Mesodermal cell (in vitro differentiated cells): Measurements from ENCODE around the gene PKP3.
"Not testable (repeated sequence)": the region's sequence is repeated elsewhere in the genome, so short reads cannot be mapped to it uniquely, and the experiment has no call there.

Experiments used
- H3K27ac ChIP-seq: 2 replicates; pipeline ENCODE4 v1.7.0; 2013; ENCODE audit warnings: mild to moderate bottlenecking, low read depth, low read length, moderate library complexity; ENCODE audit not compliant: severe bottlenecking
- H3K36me3 ChIP-seq: 2 replicates; pipeline ENCODE4 v1.7.1; 2013; ENCODE audit warnings: mild to moderate bottlenecking, low read length, moderate library complexity; ENCODE audit not compliant: control insufficient read depth, insufficient read depth
- H3K4me1 ChIP-seq: one replicate; pipeline ENCODE4 v1.7.1; 2013; ENCODE audit warnings: mild to moderate bottlenecking, low read length; ENCODE audit not compliant: insufficient read depth, control insufficient read depth, poor library complexity, severe bottlenecking
- H3K4me3 ChIP-seq: 2 replicates; pipeline ENCODE4 v1.7.0; 2013; ENCODE audit warnings: low read length, control low read depth, mild to moderate bottlenecking; ENCODE audit not compliant: insufficient read depth, poor library complexity, severe bottlenecking; ENCODE audit errors: extremely low read depth
- H3K9me3 ChIP-seq: 2 replicates; pipeline ENCODE4 v1.7.1; 2013; ENCODE audit warnings: mild to moderate bottlenecking, low read length, moderate library complexity; ENCODE audit not compliant: control insufficient read depth
- WGBS, 2 experiments: methylation state at CpG; one replicate each; pipeline ENCODE4 v1.1.5; 2013; ENCODE audit warnings: missing lambda C conversion rate in 2 of 2; ENCODE audit not compliant: insufficient coverage in 2 of 2; 5-methylcytosine and 5-hydroxymethylcytosine counted together

Gene PKP3

DNA sequence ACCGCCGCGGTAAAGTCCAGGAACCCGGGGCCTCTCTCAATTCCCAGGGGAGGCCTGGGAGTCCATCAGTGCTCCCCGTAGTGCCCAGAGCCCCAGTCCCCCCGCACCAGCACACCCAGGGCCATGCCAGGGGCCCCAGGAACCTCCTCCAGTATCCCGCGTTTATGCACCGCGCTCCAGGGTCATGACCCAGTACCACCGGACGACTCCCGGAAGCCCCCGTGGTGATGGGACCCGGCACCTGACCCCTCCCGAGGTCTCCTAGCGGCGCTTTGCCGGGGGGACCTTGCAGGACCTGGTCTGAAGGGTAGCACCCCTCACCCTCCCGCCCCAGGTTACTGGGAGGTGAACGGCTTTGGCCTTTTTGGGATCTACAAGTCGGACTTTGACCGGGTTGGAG is 13.5 kb upstream of the PKP3 start:
- H3K27ac ChIP-seq: no peak overlapping the region

DNA sequence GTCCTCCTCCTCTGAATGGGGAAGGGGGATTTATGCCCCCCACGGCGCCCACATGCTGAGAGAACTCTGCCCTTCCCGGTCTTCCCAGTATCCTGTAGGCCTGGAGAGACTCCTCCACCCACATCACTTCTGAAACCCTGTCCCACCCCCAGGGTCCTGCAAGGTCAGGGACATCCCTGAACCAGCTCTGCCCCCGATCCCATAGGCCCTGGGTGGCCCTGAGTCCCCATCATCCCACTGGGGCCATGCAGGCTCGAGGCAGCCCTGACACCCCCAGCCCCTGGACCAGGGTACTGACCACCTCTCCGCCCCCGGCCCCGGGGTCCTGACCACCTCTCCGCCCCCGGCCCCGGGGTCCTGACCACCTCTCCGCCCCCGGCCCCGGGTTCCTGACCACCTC is 13.0 kb upstream of the PKP3 start:
- Histone ChIP-seq H3K27ac (no peak overlapping the region), H3K36me3 (peaks cover 27% of the 10 kb centered on the region)

More for the DNA sequence above, 13.5 kb upstream of the PKP3 start:
- Histone ChIP-seq H3K4me3 (no peak overlapping the region), H3K9me3 (no peaks in the 10 kb centered on the region), H3K4me1 (no peaks in the 10 kb centered on the region), H3K36me3 (peaks cover 30% of the 10 kb centered on the region)
- WGBS, 2 experiments: 94 to 96% methylated on average over 22 to 23 of the region's 23 CpGs

DNA sequence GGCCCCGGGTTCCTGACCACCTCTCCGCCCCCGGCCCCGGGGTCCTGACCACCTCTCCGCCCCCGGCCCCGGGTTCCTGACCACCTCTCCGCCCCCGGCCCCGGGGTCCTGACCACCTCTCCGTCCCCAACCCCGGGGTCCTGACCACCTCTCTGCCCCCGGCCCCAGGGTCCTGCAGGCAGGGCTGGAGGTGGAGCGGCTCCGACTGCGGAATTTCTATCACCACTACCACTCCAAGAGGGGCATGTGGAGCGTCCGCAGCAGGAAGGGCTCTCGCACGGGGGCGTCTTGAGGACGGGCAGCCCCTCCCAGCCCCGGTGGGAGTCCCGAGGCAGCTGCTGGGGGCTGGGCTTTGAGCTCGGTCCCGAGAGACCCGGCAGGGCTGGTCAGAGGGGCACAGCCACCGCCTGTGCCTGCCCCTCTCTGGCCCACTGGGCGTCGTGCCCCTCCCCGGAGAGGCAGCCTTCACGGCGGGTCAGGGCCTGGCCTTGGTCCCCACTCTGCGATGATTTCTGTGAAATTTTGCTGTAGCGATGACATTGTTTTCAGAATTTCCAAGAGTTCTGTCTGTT is 12.4 kb upstream of the PKP3 start:
- no peaks in the 10 kb centered on the region for H3K4me1 ChIP-seq

More for the DNA sequence above, 13.0 kb upstream of the PKP3 start:
- Histone ChIP-seq H3K4me1 (no peaks in the 10 kb centered on the region), H3K9me3 (no peaks in the 10 kb centered on the region), H3K4me3 (no peak overlapping the region)
- 100% methylated on average over 1 of the region's 14 CpGs; no CpG with 5 or more reads in 1 of the 2 experiments for WGBS, 2 experiments

DNA sequence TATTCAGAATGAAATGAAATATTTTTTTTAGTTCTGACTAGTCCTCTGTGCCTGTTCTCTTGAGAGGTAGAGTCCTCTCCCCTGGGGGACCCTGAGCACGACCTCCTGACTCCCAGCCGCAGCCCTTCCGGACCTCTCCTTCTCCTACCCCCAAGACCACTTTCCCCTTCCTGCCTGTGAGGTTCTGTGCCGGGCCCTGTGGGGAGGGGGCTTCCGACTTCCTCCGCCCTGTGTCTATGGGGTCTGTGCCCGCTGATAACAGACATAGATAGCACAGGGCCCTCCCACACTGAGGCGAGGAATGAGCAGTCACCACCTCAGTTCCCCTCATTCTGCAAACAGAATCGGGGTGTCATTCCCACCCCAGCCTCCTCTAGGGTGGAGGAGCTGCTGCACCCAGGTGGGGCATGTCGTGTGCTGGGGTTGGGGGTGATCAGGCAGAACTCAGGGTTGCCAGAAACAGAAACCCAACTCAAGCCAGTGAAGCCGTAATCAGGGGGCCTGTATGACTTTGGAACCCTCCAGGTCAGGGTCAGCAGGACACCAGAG is 11.9 kb upstream of the PKP3 start:
- Histone ChIP-seq H3K9me3 (no peaks in the 10 kb centered on the region), H3K36me3 (peaks cover 27% of the 10 kb centered on the region), H3K4me1 (no peaks in the 10 kb centered on the region), H3K27ac (no peak overlapping the region), H3K4me3 (no peak overlapping the region)
- WGBS, 2 experiments: 87 to 93% methylated on average over 6 of the region's 11 CpGs

More for the DNA sequence above, 12.4 kb upstream of the PKP3 start:
- Histone ChIP-seq H3K9me3 (no peaks in the 10 kb centered on the region), H3K27ac (no peak overlapping the region), H3K4me3 (no peak overlapping the region), H3K36me3 (peaks cover 27% of the 10 kb centered on the region)
- 90 to 91% methylated on average over 17 to 21 of the region's 35 CpGs for WGBS, 2 experiments

DNA sequence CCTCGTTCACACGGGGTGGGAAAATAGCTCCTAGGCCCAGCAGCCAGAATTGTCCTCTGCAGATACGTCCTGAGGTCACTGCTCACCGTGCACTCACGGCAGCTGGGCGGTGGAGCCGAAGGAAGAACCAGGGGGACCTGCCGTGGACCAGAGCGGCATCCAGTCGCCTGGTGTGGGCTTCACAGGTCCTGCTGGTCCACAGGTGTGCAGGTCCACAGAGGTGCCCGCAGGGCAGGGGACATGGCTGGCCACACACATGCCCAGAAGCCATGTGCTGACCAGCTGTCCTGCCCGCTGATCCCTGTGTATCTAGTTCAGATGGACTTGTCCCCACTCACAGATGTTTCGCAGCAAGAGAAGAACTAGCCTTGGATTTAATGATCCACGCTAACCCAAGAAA is 10.6 kb upstream of the PKP3 start:
- H3K27ac ChIP-seq: no peak overlapping the region
- H3K36me3 ChIP-seq: peaks cover 23% of the 10 kb centered on the region
- no peaks in the 10 kb centered on the region for H3K9me3 ChIP-seq
- no peaks in the 10 kb centered on the region for H3K4me1 ChIP-seq
- WGBS, 2 experiments: 93% methylated on average over 14 of the region's 14 CpGs
- no peak overlapping the region for H3K4me3 ChIP-seq

DNA sequence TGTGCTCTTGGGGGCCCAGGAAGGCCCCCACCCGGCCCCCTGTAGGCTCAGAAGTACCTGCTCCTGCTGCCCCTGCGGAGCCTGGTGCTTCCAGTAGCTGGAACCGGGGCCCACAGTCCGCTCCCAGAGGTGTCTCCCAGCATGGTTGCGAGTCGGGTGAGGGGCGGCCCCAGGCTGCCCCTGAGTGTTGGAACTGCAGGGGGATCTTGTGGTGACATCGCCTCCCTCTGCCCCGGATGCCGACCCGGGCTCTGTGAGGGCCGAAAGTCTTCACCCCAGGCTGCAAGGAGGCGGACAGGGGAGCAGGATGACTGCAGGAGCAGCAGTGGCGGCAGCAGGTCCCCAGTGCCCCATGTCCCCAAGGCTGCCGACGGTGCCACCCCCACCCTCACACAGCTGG is 9.5 kb upstream of the PKP3 start:
- H3K4me3 ChIP-seq: no peak overlapping the region
- H3K4me1 ChIP-seq: no peaks in the 10 kb centered on the region
- WGBS, 2 experiments: 86 to 89% methylated on average over 3 to 13 of the region's 16 CpGs

DNA sequence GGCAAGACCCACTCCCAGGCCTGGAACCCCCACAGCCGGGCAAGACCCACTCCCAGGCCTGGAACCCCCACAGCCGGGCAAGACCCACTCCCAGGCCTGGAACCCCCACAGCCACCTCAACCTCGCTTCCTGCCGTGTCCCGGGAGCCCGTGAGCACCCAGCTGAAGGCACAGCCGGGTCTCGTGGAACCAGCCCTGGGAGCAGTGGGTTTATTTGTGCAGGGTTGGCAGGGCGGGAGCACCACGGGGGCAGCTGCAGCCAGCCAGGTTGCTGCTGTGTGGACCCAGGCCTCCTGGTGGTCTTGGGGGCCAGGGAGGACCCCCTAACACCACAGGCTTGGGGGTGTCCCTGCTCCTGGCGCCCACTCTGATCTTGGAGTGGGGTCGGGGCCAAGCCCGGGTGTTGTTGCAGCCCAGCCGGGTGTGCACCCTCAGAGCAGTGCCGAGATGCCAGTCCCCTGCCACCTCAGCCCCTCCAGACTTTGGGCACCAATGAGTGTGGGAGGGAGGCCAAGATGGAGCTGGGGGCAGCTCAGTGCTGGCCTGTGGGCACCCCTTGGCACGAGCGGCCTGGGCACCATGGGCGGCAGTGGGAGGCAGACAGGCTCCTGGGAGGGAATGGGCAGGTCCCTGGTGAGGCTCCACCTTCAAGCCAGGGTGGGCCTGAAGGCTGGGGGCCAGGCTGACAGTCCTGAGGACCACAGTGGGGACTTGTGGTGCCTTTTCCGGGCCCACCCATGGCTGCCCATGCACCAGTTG is 8.2 kb upstream of the PKP3 start:
- Histone ChIP-seq H3K4me3 (no peak overlapping the region), H3K36me3 (no peaks in the 10 kb centered on the region), H3K9me3 (no peaks in the 10 kb centered on the region), H3K27ac (no peak overlapping the region), H3K4me1 (no peaks in the 10 kb centered on the region)
- WGBS, 2 experiments: 91 to 94% methylated on average over 11 to 17 of the region's 19 CpGs

More for the DNA sequence above, 9.5 kb upstream of the PKP3 start:
- H3K27ac ChIP-seq: no peak overlapping the region
- H3K9me3 ChIP-seq: no peaks in the 10 kb centered on the region
- H3K36me3 ChIP-seq: peaks cover 12% of the 10 kb centered on the region

DNA sequence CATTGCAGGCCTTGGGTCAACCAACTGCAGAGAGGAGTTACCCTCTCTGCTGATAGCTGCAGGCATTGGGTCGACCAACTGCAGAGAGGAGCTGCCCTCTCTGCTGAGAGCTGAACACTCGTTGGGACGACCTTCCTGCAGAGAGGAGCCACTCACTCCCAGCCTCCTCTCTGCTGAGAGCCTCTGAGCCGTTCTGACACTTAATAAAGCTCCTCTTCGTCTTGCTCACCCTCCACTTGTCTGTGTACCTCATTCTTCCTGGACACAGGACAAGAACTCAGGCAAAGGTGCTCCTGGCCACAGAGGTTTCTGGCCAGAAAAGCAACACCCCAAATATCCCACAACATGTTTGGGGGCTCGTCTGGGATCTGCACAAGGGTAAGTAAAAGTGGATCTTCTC is 7.5 kb upstream of the PKP3 start:
- H3K4me1 ChIP-seq: no peaks in the 10 kb centered on the region
- 85% methylated on average over 5 of the region's 6 CpGs for WGBS, 2 experiments
- H3K36me3 ChIP-seq: no peaks in the 10 kb centered on the region
- H3K27ac ChIP-seq: no peak overlapping the region
- H3K4me3 ChIP-seq: no peak overlapping the region
- H3K9me3 ChIP-seq: no peaks in the 10 kb centered on the region

DNA sequence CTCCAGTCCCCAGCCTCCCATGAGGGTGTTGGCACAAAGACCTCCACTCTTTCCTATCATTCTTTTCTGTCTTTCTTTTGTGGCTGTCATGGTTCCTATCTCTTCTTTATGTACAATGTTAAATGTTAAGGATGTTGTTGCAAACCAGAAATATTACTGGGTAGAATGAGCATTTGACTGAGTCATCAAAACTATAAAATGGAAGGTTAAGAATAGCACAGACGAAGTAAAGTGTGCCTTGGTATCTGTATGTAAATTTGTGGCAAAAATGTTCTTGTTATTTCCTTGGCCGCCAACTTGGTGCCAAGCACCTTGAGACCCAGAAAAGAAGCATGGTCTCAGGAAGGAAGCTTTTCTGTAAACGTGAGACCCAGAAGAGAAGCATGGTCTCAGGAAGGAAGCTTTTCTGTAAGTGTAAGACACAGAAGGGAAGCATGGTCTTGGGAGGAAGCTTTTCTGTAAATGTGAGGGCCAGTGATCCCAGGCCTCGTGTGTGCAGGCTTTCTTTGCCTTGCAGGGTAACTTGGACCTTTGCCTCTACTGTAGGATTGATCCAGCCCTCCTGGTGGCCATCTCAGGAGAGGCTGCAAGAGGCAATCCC is 6.7 kb upstream of the PKP3 start:
- 57 to 83% methylated on average over 4 of the region's 4 CpGs for WGBS, 2 experiments

DNA sequence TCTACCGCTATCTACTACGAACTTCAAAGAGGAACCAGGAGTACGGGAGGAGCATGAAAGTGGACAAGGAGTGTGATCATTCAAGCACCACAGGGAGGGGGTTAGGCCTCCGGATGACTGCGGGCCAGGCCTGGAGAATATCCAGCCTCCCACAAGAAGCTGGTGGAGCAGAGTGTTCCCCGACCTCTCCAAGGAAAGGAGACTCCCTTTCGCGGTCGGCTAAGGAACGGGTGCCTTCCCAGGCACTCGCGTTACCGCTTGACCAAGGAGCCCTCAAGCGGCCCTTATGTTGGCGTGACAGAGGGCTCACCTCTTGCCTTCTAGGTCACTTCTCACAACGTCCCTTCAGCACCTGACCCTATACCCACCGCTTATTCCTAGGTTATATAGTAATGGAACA is 4.6 kb upstream of the PKP3 start:
- not testable (repeated sequence) for H3K36me3 ChIP-seq, H3K4me3 ChIP-seq, H3K27ac ChIP-seq, H3K9me3 ChIP-seq
- peaks cover 12% of the 10 kb centered on the region for H3K4me1 ChIP-seq
- WGBS, 2 experiments: 91 to 100% methylated on average over 1 to 5 of the region's 17 CpGs

More for the DNA sequence above, 6.7 kb upstream of the PKP3 start:
- no peaks in the 10 kb centered on the region for H3K9me3 ChIP-seq
- H3K4me1 ChIP-seq: no peaks in the 10 kb centered on the region
- H3K27ac ChIP-seq: no peak overlapping the region
- H3K36me3 ChIP-seq: no peaks in the 10 kb centered on the region
- H3K4me3 ChIP-seq: no peak overlapping the region
